Islet precursor cell (in vitro differentiated cells): Measurements from ENCODE around the gene LDLRAD4.

Experiments used
- DNase-seq: peaks from one replicate; pipeline ENCODE4 v3.0.0-alpha.2; 2018

The LDLRAD4 gene

DNA sequence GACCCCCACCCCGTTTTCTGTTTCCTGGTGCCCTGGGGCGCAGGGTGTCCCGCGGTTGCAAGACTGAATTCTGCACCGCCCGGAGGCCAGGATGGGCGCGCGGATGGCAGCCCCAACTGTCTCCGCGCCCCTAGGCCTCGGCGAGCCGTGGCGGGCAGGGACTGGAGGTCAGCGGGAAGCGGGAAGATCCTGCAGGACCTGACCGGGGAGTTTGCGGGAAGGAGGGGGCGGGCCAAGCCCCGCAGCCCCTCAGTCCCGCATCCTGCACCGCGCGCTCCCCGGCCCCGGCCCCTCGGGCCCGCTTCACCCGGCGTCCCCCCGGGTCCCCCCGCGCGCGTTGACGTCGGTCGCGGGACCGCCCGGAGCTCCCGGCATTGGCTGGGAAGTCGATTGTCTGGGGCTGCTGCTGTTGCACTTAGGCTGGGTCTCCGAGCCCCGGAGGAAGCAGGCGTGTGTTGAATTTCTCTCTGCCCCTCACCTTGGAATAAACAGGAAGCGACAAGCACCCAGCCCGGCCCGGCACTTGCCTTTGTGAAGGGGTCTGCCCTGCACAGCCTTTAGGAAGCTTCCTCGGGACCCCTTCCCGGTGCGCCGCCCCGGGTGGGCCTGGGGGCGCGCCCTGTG, at the start of gene LDLRAD4:
Gene LDLRAD4 (plus strand): TSS at position 393 of the 624 bp plus-strand sequence.
- peak; percentile 78 for DNase-seq

DNA sequence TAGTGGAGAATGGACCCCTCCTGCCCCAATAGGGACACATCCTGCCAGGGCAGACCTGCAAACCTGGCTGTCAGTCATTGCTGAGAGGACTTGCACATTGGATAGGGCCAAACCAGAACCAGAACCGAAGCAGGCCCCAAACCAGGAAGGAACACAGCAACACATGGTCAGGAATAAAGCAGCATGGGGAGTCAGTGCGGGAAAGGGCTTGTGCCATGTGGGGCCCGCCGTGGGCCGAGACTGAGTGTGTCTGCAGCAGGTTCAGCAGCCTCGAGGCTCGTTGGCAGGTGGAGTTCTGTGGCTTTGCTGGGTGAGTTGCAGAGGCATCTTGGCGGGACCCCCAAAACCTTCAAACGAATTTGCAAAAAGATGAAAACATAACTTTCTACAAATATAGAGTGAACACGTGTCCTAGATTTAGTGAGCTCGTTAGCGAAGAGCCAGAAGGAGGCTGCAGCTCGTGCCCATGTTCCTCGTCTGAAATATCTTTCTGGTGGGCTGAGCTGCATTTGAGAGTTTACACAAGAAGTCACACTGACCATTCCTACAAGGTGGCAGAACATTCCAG, 44.9 kb upstream of the LDLRAD4 start:
- DNase-seq = peak; percentile 38

DNA sequence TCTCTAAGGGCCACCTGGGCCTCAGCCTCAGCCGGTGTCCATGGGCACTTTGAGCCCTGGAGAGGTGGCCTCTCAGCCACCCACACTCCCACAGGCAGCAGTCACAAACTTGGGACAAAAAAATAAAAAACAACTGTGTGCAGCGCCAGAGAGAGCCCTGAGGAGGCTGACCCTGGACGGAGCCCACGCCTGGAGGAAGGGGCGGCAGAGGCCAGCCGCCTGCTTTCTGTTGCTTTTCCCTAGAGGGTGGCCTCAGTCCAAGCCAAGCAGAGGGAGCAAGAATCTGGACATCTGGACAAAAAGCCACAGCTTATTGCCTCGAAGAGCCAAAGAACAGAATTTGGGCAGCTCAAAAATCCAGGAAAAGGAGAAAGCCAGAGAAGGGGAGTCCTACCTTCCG, 43.3 kb upstream of the LDLRAD4 start:
- DNase-seq = peak; percentile 36

DNA sequence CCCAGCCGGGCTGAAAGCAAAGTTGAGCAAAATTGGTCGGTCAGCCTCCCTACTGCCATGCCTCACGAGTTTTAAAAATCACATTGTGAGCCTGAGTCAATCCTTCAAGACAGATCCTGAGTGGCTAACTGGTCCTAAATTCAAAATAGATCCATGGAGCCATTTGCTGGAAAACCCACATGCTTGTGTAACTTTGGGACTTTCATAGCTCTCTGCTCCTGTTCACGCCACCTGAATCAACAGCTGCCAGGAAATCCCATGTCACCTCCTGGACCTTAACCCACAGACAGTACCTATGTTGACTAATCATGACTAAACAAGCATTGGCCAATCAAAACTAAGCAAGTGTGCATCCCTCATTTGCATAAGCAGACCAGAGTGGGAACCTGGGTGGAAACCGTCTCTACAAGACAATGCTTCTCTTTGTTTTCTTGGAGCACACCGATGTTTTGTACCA, 42.8 kb upstream of the LDLRAD4 start:
- peak; percentile 45 for DNase-seq

DNA sequence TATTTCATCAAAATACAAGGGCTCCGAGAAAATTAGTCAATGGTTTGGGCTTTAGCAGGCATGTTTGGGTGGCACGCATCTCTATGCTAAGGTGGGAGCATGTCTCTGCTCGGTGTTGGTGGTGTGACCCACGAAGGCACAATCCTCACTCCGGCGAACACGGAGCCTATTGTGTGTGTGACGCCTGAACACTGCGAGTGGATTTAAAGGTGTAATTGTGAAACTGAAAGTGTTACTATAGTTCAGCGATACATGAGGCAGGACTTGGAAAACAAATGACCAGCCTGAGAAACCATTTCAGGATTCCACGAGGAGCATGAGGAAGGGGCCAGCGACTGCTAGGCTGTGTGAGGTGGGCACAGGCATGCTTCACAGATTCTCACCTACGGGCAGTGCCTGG, 41.7 kb upstream of the LDLRAD4 start:
- no peak for DNase-seq

DNA sequence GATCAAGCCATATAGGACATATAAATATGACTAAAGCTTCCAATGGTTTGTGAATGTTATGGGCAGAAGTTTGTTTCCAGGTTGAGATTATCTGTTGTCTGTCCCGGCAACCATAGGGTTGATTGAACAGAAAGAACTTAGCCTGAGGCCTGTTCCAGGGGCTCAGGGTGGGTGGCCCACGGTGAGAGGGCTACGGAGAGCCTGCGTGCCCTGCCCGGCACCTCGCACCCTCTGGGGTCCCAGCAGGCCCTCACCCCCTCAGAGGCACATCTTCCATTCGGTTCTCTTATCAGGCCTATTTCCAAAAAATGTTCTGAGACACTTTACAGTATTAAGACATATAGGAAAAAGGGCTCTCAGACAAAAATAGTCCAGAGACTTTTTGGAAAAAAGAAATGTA, 40.4 kb upstream of the LDLRAD4 start:
- no peak for DNase-seq

DNA sequence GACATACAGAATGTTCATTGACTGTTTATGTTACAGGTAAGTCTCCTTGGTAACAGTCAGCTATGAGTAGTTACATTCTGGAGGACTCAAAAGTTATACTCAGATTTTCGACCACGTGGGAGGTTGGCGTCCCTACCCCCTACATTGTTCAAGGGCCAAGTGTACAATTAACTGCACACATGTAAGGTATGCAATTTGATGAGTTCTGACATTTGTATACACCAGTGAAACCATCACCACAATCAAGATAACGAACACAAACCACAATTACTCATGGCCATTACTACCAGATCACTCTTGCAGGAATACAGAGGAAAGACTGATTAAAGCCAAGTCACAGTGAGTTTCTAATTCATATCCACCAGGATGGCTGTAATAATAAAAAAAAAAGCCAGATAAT, 39.6 kb upstream of the LDLRAD4 start:
- DNase-seq = no peak

DNA sequence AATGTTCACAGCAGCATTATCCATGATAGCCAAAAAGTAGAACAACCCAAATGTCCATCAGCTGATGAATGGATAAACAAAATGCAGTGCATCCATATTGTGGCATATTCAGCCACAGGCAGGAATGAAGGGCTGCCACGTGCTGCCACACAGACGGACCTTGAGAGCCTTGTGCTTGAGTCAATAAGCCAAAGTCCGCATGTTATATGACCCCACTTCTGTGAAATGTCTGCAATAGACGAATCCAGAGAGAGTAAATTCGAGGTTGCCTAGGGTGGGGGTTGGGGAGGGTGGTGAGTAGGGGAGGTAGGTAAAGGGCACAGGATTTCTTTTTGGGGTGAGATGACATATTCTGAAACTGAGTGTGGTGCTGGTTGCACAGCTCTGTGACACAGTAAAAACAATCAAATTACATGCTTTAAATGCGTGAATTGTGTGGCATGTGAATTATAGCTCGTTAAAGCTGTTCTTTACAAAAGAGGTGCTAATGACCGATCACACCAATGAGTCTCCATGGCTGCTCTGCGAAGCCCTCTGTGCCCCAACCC, 38.9 kb upstream of the LDLRAD4 start:
- DNase-seq = no peak

DNA sequence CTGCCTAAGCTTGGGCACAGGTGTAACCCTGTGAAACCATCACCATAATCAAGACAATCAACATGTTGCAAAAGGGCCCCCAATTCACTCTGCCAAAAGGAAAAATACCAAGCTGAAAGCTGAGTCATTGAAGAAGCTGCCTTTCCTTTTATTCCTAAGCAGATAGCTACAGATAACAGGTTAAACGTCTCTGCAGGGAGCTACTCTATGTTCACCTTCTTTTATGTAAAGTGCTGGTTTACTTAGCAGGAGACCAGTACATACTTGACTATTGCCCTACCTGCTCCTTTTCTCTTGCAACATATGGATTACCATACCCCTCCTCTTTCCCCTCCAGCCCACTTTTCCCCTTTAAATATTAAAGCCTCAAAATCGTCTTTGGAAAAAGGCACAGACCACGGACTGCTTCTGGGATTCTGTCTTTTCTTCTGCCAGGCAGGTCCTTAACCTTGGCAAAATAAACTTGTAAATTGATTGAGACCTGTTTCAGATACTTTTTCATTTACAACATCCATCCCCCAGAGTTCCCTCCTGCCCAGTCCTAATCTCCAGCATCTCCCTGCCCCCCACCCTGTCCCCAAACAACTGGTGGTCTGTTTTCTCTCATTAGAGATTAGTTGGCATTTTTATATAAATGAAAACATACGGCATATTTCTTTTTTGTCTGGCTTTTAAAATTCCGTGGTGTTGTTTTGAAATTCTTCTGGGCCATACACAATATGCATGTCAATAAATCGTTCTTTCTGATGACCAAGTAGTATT, 37.8 kb upstream of the LDLRAD4 start:
- DNase-seq = no peak

DNA sequence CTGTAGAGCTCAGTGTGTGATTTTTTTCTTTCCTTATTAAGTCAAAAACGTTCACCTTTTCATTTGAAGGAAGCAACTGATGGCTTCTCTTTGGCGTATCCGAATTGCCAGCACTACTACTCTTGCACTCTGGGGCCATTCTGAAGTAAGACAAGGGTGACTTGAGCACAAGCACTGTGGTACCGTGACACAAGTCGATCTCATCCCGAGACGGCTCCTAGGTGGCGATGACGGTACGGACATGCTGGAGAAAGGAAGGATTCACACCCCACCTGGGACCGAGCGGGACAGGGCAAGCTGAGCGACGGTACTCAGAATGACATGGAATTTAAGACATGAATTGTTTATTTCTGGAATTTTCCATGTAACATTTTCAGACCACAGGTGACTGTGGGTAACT, 36.8 kb upstream of the LDLRAD4 start:
- no peak for DNase-seq

DNA sequence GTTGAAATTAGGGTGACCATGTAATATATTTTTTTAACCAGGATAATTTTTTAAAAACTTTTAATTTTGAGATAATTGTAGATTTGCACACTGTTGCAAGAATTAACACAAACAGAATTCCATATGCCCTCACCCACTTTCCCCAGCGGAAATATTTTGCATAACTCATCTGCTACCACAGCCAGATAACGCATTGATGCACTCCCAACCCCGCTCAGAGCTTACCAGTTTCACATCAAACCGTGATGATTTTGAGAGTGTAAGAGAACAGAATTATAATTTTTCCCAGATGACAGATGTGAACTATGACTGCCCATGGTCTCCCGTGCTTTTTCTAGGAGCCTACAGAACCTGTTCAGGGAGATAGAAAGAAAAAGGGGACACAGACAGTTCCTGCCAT, 35.2 kb upstream of the LDLRAD4 start:
- no peak for DNase-seq

DNA sequence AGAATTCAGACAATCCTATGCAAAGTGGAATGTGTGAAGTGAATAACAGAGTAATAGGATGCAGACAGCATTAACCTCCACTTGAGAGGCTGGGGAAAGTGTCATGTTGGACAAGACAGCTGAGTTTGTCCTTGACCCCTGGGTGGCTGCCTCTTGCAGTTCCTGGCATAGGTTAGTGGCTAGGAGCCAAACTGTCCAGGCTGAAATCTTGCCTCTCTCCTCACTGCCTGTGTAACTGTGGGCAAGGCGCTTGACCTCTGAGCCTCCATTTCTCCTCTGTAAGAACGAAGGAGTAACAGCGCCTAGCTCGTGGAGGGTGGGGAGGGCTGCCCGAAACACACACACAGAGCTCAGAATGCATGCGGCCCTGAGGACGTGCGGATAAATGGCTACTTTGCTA, 34.8 kb upstream of the LDLRAD4 start:
- no peak for DNase-seq

DNA sequence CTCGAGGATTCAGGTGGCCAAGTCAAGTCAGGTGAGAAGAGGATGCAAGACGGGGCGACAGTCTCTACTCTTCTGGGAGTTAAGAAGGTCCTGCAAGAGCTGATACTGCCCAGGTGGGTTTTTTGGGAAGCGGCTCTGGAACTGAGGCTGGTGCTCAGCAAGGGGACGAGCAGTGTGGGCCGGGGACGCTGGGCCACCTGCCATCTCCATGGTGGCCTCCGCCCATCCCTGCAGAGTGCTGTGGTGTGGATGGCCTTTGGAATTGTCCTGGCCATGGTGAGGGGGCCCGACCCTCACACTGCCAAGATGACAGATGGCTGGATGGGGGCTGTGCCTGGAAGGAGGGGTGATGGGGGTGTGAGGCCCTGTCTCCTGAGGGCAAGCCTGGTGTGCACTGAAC, 34.2 kb upstream of the LDLRAD4 start:
- DNase-seq = no peak

DNA sequence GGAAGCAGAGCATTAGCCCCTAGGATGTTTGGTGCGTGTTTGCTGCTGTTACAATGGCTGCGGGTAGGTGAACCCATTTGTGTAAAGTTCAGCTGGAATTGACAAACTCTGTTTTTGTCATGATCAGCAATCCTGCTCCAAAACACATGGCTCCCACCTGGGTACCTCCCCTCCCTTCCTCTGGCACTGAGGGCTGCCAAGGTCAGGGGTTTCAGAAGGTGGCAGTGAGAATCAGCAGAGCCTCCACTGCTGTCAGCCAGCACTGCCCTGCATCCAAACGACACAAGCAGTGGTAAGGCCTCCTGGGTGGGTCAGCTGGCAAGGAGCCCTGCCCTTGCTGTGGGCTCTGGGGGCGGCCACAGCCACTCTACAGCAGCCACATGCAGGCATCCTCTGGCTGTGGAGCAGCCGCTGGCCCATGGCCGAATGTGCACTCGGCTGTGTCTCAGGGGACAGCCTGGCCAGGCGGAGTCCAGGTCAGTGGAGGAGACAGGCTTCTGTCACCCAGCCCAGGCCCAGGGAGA, 32.8 kb upstream of the LDLRAD4 start:
- DNase-seq = no peak

DNA sequence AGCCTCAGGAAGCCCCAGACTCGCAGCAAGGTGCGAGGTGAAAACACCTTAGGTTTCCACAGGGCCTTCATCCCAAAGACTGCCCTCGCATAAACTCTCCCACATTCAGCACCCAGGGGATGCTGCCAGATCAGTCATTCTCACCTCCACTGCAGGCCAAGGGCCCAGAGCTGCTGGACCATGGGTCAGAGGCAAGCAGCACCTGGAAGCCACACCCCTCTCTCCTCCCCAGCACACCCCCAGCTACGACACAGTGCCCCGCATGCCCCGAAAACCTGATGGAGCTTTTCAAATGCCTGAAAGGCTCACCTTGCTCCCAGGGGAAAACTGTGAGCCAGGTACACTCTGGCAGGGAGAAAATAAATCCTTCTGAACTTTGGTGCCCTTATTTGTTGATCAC, 31.9 kb upstream of the LDLRAD4 start:
- DNase-seq = no peak

DNA sequence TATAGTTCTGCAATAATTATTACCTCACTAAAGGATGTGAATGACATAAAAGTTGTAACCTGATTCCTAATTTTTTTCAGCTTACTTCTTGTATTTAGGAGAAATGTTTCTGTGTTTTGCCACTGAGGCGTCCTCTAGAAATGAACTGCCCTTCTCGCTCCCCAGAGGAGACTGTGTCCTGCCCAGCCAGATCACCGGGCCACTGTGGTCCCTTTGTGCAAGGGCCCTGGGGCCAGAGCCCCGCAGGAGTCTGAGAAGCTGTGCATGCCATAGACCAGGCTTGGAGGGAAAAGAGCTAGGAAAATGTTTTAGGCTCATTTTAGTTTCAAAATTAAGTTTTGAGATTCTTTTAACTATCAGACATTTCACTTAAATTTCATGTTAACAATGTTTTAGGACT, 31.1 kb upstream of the LDLRAD4 start:
- no peak for DNase-seq

DNA sequence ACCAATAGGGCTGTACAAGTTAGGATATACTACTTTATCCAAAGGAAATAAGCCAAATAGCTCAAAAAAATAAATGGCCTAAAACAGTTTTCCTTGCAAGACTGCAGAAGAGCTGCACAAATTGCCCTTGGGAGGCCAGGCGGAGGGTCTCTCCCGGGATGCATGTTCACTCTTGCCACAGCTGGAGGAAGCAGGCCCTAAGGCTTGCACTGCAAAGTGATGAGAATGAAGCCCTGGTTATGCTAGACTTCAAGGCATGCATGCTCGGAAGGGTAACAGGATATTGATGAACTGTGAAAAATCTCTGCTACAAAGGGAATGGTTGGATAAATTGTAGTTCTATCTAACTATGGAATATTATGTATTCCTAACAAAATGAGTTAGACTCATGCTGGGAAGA, 27.5 kb upstream of the LDLRAD4 start:
- no peak for DNase-seq

DNA sequence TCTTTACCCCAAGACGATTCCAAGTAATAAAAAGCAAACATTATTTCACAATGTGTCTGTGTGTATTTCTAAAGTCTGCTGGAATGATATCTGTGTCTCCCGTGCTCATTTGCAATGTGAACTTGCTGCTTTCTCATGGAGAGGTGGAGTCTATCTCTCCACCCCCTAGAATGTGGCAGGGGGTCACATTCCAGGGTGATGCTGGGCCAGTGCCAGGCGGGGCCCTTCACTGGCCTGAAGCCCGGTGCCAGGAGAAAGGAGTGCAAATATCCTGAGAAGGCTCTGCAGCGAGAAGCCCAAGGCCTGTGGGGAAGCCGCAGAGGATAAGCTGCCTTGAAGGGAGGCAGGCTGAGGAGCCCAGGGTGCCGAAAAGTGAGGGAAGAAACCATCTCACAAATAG, 26.8 kb upstream of the LDLRAD4 start:
- no peak for DNase-seq

DNA sequence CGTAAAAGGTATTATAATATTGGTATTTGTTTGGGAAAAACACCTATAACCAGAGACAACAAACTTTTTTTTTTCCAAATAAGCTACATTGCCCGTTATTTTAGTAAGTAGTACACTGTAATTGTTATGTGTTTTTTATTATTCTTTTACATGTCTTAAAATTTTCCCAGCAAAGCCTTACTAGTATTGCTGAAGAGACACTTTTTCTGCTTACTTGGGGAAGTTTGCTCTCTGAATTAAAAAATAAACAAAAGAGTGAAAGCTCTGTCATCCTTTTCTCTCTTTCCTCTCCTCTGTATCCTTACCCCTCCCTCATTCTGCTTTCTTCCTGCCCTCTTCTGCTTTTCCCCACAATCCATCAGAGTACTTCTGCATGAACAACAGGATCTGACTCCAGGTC, 25.6 kb upstream of the LDLRAD4 start:
- no peak for DNase-seq

DNA sequence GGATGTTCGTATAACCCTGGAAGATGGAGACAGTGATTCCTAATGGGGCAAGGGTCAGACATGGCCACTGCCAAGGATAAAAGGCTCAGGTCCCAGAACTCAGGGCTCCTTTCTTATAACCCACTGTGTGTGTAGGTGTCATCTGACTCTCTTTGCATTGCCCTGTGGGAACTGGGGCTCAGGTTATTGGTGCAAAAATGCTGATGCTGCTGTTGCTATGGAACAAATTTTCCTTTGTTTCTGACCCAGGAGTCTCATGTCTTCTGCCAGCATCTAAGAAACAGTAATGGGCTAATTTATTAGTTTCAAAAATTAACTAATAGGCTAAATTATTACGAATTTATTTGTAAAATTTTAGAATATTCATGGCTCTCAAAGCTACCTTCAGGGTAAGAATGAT, 24.3 kb upstream of the LDLRAD4 start:
- DNase-seq = no peak

DNA sequence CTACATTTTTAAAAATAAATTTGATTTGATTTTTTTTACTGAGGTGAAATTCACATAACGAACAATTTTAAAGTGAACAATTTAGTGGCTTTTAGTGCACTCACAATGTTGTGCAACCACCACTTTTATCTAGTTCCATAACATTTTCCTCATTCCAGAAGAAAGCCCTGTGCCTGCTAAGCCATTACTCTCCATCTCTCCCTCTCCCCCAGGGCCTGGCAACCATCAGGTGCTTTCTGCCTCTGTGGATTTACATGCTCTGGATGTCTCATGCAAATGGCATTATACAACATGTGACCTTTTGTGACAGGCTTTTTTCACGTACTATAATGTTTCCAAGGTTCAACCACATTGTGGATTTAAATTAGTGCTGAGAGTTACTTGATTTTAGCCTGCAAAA, 19.9 kb upstream of the LDLRAD4 start:
- DNase-seq = no peak

DNA sequence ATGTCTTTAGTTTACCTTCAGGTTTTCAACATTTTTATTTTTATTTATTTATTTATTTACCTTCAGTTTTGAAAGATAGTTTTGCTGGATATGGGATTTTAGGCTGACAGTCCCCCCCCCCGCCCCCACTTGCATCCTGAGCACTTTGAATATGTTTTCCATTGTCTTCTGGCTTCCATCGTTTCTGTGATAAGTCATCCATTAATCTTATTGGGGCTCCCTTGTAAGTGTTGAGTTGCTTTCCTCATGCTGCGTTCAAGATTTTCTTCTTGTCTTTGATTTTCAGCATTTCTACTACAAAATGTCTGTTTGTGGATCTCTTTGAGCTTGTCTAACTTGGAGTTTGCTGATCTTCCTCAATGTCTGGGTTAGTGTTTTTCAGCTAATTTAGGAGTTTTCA, 19.4 kb upstream of the LDLRAD4 start:
- no peak for DNase-seq

DNA sequence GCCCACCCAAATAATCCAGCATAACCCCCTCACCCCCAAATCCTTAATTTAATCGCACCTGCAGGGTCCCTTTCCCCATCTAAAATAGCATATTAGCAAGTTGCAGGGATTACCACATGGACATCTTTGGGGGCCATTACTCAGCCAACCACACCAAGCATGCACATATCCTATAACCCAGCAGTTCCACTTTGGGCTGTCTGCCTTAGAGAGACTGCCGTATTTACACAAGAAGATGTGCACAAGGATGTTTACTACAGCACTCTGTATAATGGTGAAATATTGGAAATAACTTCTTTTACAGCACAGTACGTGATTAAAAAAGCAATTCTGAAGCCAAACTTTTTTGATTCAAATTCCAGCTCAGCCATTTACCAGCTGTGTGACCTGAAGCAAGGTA, 17.3 kb upstream of the LDLRAD4 start:
- DNase-seq = no peak

DNA sequence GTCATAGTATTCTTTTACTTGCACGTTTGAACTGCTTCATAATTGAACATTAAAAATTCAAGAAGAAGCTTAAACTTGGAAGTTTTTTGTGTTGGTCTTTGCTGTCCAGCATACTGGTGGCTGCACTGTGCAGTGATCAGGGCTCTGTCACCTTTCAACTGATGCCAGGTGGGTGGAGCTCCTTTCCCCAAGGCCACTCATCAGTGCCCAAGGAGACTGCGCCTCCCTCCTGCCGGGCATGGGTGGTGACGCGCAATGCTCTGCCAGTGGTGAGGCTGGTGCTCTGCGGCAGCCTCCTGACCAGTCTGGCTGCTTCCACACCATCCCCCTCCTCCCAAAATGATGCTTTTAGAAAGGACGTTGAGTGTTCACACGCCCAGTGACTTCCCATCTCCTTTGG, 16.0 kb upstream of the LDLRAD4 start:
- DNase-seq = no peak
